Camera-type eye (tissue), 1 donor: ENCODE data around the gene C22orf15. TPM values are rescaled to one million over a fixed set of nuclear protein-coding genes. Genes with fewer than 3 reads are reported as not detected.

ENCODE experiments used
- total RNA-seq: library from RNA; depleted of rRNA; stranded (reverse); fragments of >200 nt; gene quantifications from one replicate; pipeline ENCODE4 v1.2.3, GENCODE V29; 2014

The C22orf15 gene, protein sequence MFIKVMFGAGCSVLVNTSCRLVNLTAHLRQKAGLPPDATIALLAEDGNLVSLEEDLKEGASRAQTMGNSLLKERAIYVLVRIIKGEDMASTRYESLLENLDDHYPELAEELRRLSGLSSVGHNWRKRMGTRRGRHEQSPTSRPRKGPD
- total RNA-seq = 0.88 TPM

DNA sequence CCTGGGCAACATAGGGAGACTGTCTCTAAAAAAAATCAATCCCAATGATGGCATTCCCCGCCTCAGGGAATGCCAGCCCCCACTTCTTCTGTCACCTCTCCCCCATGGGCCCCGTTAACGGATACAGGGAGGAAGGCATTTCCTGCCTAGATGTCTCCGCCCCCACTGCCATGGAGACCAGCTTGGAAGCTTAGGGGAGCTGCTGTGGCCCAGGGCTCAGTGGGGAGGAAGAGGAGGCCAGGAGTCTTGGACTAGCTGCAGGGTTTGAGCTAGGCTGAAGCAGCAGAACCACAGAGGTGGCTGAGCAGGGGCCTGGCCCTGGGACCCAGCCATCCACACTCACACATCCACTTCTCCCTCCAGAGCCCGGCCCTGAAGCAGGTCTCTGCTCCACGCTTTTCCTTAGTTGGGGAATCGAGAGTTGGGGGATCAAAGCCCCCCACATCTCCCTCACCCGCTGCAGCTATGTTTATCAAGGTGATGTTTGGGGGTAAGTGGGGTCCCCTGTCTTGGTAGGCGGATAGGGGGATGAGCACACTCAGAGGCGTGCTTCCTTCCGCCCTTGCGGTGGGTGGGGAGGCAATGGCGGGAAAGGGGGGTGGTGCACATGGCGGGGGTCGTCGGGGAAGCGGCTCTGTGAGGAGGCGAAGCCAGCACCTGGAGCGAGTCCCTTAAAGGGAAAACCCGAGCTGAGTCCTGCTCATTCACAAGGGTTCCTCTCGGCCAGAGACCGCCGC, at the start of gene C22orf15:
Gene C22orf15, plus strand, starts transcription at position 149 of the 737 bp plus-strand sequence. Its CDS starts 317 bp downstream, at position 466.

DNA sequence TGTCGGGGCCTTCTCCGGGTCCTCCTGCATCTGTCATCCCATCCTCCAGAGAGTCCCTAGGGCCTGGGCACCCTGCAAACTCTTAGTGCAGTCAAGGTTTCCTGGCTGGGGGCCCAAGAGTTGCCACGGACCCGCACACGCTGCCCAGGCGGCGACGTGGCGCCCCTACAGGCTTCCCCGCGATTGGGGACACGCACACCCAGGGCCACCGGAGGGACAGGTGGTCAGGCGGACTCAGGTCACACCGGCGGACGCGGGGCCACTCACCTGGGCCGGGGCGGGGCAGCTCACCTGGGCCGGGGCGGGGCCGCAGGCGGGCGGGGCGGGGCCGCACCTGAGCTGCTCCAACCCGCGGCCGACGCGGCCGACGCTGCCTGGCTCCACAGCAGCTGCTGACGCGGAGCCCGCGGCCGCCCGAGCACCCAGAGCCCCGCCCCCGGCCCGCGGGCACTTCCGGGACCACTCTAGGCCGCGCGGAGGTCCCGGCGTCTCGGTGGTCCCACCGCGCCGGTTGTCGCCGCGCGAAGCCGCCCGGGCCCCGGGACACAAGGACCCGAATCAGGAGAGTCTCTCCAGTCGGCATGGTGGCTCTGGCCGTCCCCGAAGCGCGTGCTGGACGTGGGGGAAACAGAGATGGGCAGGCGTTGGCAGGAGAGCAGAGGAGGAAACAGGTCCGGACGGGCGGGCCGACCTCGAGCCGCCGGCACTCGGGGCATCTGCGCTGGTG, 11.9 kb upstream of the C22orf15 start, which contains the start of gene ZNF70:
Gene ZNF70, minus strand, starts transcription at position 399 of the 727 bp plus-strand sequence. CDS start 5,972 bp downstream, outside the sequence.

DNA sequence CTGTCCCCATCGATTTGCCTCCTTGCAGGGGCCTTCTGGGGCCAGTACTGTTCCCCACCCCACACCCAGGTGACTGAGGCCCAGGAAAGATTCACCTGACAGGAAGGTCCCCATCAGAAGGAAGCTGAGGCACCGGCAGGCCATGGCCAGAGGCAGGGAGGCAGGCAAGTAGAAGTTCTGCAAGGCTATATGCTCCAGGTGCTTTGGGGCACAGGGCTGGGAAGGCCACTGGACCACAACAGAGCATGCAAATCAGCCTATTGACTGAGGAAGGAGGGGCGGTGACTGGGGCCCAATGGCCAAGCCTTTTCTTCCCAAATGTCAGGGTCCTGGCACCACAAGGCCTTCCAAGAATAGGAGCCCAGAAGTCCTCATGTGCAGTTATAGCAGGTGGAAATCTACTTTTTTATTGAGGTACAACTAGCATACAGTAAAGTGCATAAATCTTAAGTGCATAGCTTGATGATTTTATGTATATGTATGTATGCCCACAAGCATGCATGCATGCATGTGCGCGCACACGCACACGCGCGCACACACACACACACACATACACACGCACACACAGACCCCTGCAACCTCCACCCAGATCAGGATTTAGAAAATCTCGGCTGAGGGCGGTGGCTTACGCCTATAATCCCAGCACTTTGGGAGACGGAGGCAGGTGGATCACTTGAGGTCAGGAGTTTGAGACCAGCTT, 8.4 kb upstream of the C22orf15 start, which contains the start of gene VPREB3:
Gene VPREB3, minus strand, starts transcription at position 206 of the 700 bp plus-strand sequence. Its CDS starts 62 bp downstream, at position 144.

DNA sequence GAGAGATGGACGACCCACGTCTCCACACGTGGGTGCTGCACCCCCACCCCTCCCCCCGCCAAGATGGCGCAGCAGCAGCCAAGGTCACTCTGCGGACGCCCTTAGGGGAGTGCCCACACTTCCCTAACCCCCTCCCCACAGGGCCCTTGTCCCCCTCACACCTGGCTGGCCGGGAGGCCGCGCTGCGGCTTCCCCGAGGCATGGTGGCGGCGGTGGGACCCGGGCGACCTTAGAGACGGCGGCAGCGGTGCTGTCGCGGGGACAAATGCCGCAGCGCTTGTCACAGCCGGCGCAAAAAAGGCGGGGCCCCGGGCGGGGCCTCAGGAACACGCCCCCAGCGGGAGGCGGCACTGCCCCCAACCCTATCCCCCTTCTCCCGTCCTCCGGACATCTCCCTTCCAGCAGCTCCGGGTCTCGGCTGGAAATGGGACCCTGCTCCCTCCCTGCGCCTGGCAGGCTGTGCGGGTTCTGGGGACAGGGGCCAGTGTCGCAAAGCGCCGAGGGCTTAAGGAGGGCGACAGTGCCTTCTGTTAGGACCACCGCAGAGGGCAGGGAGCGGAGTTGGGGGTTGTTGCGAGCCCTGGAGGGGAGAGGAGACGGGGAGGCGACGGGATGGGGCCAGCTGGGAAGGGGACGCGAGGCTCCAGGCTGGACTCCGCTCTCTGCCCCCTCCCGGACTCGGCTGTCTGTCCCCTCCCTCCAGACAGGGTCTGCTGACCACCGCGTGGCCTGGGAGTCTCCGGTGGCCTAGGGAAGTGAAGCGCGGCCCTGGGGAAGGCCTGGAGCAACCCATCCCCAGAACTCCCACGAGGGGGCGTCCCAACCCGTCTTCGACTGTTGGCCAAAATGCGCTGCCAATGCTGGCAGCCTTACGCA, 5.1 kb downstream of the C22orf15 start, which contains the start of gene CHCHD10:
Gene CHCHD10, minus strand, starts transcription at position 300 of the 876 bp plus-strand sequence. Its CDS starts 98 bp downstream, at position 202.

DNA sequence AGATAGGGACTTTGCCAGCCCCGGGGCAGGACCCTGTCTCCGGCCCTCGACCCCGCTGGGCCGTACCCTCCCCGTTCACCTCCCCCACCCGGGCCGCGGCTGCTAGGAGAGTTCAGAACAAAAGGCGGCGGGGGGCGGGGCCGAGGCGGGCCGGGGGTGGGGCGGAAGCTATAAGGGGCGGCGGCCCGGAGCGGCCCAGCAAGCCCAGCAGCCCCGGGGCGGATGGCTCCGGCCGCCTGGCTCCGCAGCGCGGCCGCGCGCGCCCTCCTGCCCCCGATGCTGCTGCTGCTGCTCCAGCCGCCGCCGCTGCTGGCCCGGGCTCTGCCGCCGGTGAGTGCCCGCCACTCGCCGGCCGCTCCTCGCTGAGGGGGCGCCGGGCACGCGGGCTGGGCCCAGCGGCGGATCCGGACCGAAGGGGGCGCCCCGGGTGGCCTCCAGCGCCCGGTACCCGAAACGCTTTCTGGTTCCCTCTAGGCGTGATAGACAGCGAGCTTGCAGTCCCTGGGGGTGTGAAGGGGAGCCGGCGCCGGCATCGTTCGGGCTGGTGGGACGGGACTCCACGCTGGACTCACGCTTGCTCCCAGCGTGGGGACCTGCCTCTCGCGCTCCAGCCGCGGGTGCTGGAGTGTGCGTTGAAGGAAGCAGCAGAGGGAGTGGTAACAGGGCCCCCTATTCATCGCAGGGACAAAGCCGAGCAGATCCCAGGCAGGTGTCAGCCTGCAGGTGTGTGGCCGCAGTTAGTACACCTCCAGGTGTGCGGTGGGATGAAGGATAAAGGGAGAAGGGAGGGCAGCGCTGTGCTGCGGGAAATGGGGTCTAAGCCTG, 10.1 kb downstream of the C22orf15 start, which contains the start of gene MMP11:
Gene MMP11, plus strand, starts transcription at position 201 of the 825 bp plus-strand sequence. Its CDS starts 22 bp downstream, at position 223.

DNA sequence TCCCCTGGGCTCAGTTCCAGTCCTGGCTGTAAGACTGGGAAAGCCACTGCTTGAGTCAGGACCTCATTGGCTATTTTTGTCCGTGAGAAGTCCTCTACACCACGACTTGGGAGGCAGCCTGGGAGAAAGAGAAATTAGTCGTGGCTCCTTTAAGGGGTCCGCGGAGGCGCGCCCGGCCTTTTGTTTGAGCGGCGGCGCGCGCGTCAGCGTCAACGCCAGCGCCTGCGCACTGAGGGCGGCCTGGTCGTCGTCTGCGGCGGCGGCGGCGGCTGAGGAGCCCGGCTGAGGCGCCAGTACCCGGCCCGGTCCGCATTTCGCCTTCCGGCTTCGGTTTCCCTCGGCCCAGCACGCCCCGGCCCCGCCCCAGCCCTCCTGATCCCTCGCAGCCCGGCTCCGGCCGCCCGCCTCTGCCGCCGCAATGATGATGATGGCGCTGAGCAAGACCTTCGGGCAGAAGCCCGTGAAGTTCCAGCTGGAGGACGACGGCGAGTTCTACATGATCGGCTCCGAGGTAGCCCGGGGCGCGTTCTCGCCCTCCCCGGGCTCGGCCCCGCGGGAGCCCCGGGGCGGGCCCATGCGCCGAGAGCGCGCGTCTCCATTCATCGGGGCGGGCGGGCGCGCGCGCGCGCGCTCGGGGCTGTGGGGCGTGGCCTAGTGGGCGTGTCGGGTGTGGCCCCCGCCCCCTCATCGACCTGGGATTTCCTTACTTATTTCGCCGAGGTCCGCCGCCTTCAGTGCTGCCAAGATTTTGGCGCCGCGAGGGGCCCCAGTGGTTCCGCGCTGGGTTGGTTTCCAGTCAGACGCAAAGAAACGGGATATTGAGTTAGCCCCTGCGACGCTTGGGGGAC, 24.2 kb downstream of the C22orf15 start, which contains the start of gene SMARCB1:
Gene SMARCB1, plus strand, starts transcription at position 215 of the 848 bp plus-strand sequence. Its CDS starts 204 bp downstream, at position 419.

Other genes with a start within 250 kb of the C22orf15 start
- gene IGLL1, start 182.7 kb upstream of the C22orf15 start, total RNA-seq = not detected
- 0.77 TPM for gene DRICH1, start 130.7 kb upstream of the C22orf15 start, total RNA-seq
- not detected for gene RGL4, start 72.0 kb upstream of the C22orf15 start, total RNA-seq
- 11.4 TPM for gene ZNF70, start 11.9 kb upstream of the C22orf15 start, total RNA-seq
- not detected for gene VPREB3, start 8.6 kb upstream of the C22orf15 start, total RNA-seq
- 4.8 TPM for gene CHCHD10, start 5.0 kb downstream of the C22orf15 start, total RNA-seq
- gene MMP11, start 9.9 kb downstream of the C22orf15 start, total RNA-seq = 13.6 TPM
- gene SMARCB1, start 24.0 kb downstream of the C22orf15 start, total RNA-seq = 61.6 TPM
- 1.2 TPM for gene DERL3, start 76.0 kb downstream of the C22orf15 start, total RNA-seq
- 33.2 TPM for gene SLC2A11, start 94.9 kb downstream of the C22orf15 start, total RNA-seq
- 98.0 TPM for gene MIF, start 131.4 kb downstream of the C22orf15 start, total RNA-seq
- 2.8 TPM for gene GSTT2B, start 198.2 kb downstream of the C22orf15 start, total RNA-seq
- not detected for gene DDTL, start 203.9 kb downstream of the C22orf15 start, total RNA-seq
- 44.5 TPM for gene DDT, start 211.5 kb downstream of the C22orf15 start, total RNA-seq
- not detected for gene GSTT2, start 217.1 kb downstream of the C22orf15 start, total RNA-seq
- gene GSTT4, start 242.5 kb downstream of the C22orf15 start, total RNA-seq = not detected
- 71.1 TPM for gene CABIN1, start 248.3 kb downstream of the C22orf15 start, total RNA-seq